Spleen (tissue), 11 donors: Measurements from ENCODE around the gene ETS2. TPM values are rescaled to one million over a fixed set of nuclear protein-coding genes. Genes with fewer than 3 reads are reported as not detected.

Experiments used
- DNase-seq: peaks from one replicate; pipeline ENCODE4 v3.0.0-alpha.2; 2020
- H3K27ac ChIP-seq, 8 donors: fragments of 200-600 bp; sonication (generic) in 7 of 8; 1 replicate in 4 of 8; 2 replicates in 4 of 8; pipeline versions ENCODE4 v1.5.0 to v1.8.0; 2016 to 2021; ENCODE audit warnings: inconsistent platforms in 4 of 8, mild to moderate bottlenecking in 4 of 8, moderate library complexity in 1 of 8
- H3K27me3 ChIP-seq, 7 donors: fragments of 200-600 bp; sonication (generic) in 6 of 7; replicated peaks in 1 of 7; 1 replicate in 4 of 7; 2 replicates in 3 of 7; pipeline versions ENCODE4 v1.5.0 to v1.8.0; 2016 to 2021; ENCODE audit warnings: inconsistent platforms in 3 of 7, mild to moderate bottlenecking in 1 of 7
- H3K36me3 ChIP-seq, 6 donors: fragments of 200-600 bp; sonication (generic) in 5 of 6; 1 replicate in 4 of 6; 2 replicates in 2 of 6; pipeline versions ENCODE4 v1.5.0 to v1.8.0; 2016 to 2021; ENCODE audit warnings: inconsistent platforms in 2 of 6
- H3K4me1 ChIP-seq, 6 donors: fragments of 200-600 bp; sonication (generic) in 5 of 6; 1 replicate in 3 of 6; 2 replicates in 3 of 6; pipeline versions ENCODE4 v1.5.0 to v1.8.0; 2016 to 2021; ENCODE audit warnings: inconsistent platforms in 3 of 6
- H3K4me3 ChIP-seq, 8 donors: fragments of 200-600 bp; sonication (generic) in 7 of 8; 1 replicate in 4 of 8; 2 replicates in 4 of 8; pipeline versions ENCODE4 v1.5.0 to v1.8.0; 2016 to 2021; ENCODE audit warnings: inconsistent platforms in 4 of 8, mild to moderate bottlenecking in 4 of 8, moderate library complexity in 2 of 8
- H3K9me3 ChIP-seq, 8 donors: fragments of 200-600 bp; sonication (generic) in 7 of 8; 1 replicate in 4 of 8; 2 replicates in 4 of 8; pipeline versions ENCODE4 v1.5.0 to v1.8.0; 2016 to 2021; ENCODE audit warnings: inconsistent platforms in 4 of 8
- CTCF ChIP-seq, 11 experiments: fragments of 200-600 bp in 7 of 11; fragments of 450-650 bp in 4 of 11; sonication (generic) in 4 of 11; IDR thresholded peaks in 8 of 11; conservative IDR thresholded peaks in 3 of 11; 1 replicate in 7 of 11; 2 replicates in 4 of 11; pipeline versions ENCODE4 v1.4.0 to v1.8.0; 2016 to 2021; ENCODE audit warnings: antibody characterized with exemption in 11 of 11, inconsistent platforms in 4 of 11, mild to moderate bottlenecking in 1 of 11
- POLR2A ChIP-seq, 3 donors: fragments of 450-650 bp; IDR thresholded peaks; one replicate each; pipeline ENCODE4 v1.5.1; 2017; ENCODE audit warnings: antibody characterized with exemption in 3 of 3, mild to moderate bottlenecking in 1 of 3
- POLR2AphosphoS5 ChIP-seq, 3 donors: sonication (generic); formaldehyde crosslinking; IDR thresholded peaks; one replicate each; pipeline ENCODE4 v1.5.1; 2017; ENCODE audit warnings: antibody characterized with exemption in 3 of 3
- WGBS, 5 donors: extraction: QIAGEN DNeasy Blood & Tissue Kit in 3 of 5; methylation state at CpG; one replicate each; pipeline versions ENCODE4 v1.1.5 to v1.1.7; 2013 to 2018; 5-methylcytosine and 5-hydroxymethylcytosine counted together
- intact Hi-C: fragments of 100-400 bp; cut with DNase I; formaldehyde crosslinking; loops from one replicate; pipeline ENCODE4 v1.15.0; 2023; ENCODE audit warnings: low total_unique reads
- polyA plus RNA-seq, 3 donors: library from polyadenylated mRNA; stranded (reverse); fragments of 200-250 nt; gene quantifications; one replicate each; pipeline ENCODE4 v1.2.1, GENCODE V29; 2013
- total RNA-seq, 7 donors: library from RNA; depleted of rRNA in 3 of 7; stranded (reverse); fragments of >200 nt in 3 of 7; fragmentation: NEBNext Ultra II Directional in 4 of 7; extraction: Animal tissue kit (Norgen Biotek cat#: 25700) in 4 of 7; gene quantifications; one replicate each; pipeline versions ENCODE4 v1.1.0 to v1.2.1, GENCODE V29; 2016 to 2021
- donor health status: healthy with polysubstance abuse.
- donor health status: DM: no; HTN: no; CAD: no; lungs with moderate emphysema.
- donor health status: DM: no; HTN: no; CAD: no.
- donor health status: Bipolar disorder and iron deficiency.
- donor health status: healthy.
- donor health status: DM: no; HTN: no; CAD: no.
- donor health status: DM: yes; HTN: yes; CAD: no.

The ETS2 gene
- total and polyA plus RNA-seq, 10 donors = 44.4 to 590 (median 349) TPM

- 79 to 88% (median 85%) methylated on average over 16 of the region's 16 CpGs for WGBS, 5 donors
- Histone ChIP-seq H3K27me3 (no peaks in the 10 kb centered on the region), H3K36me3 (peaks cover 11 to 99% (median 77%) of the 10 kb centered on the region in 6 donors), H3K27ac (peak overlapping the region in 7 of 8 donors; percentile 38 to 99 (median 98)), H3K4me1 (peaks cover 5 to 81% (median 34%) of the 10 kb centered on the region in 6 donors), H3K9me3 (peaks cover 0 to 3% (median 0%) of the 10 kb centered on the region in 8 donors), H3K4me3 (peak overlapping the region in 2 of 8 donors; percentile 88 to 90)
- intact Hi-C loops = no loop called here
- no peak for DNase-seq
- peak in 1 of 3 donors; percentile 62 for TF ChIP-seq POLR2AphosphoS5 (IDR thresholded peaks at IDR 0.05)
- TF ChIP-seq CTCF (IDR thresholded peaks at IDR 0.05 in 8 of 11, conservative IDR thresholded peaks at IDR 0.05 in 3 of 11) = no peak
- no peak for TF ChIP-seq POLR2A (IDR thresholded peaks at IDR 0.05)
Measured at GRCh38 chr21:38814126-38815059, 8.7 kb downstream of the ETS2 start.

GRCh38 chr21:38815060-38815405 lies 9.3 kb downstream of the ETS2 start:
- intact Hi-C loops = no loop called here
- peaks cover 0 to 3% (median 0%) of the 10 kb centered on the region in 8 donors for H3K9me3 ChIP-seq
- TF ChIP-seq POLR2AphosphoS5 (IDR thresholded peaks at IDR 0.05) (no peak), CTCF (IDR thresholded peaks at IDR 0.05 in 8 of 11, conservative IDR thresholded peaks at IDR 0.05 in 3 of 11) (no peak), POLR2A (IDR thresholded peaks at IDR 0.05) (no peak)
- H3K27ac ChIP-seq = peak overlapping the region in 7 of 8 donors; percentile 15 to 99 (median 98)
- H3K36me3 ChIP-seq = peaks cover 11 to 99% (median 81%) of the 10 kb centered on the region in 6 donors
- H3K27me3 ChIP-seq = no peaks in the 10 kb centered on the region
- peaks cover 5 to 79% (median 35%) of the 10 kb centered on the region in 6 donors for H3K4me1 ChIP-seq
- no peak for DNase-seq
- WGBS, 5 donors = 80 to 92% (median 81%) methylated on average over 2 of the region's 2 CpGs
- H3K4me3 ChIP-seq = peak overlapping the region in 1 of 8 donors; percentile 90

GRCh38 chr21:38816400-38816977 lies 10.8 kb downstream of the ETS2 start:
- Histone ChIP-seq H3K4me1 (peaks cover 5 to 79% (median 35%) of the 10 kb centered on the region in 6 donors), H3K27me3 (no peaks in the 10 kb centered on the region), H3K27ac (peak overlapping the region in 5 of 8 donors; percentile 20 to 68 (median 38)), H3K9me3 (peaks cover 0 to 3% (median 0%) of the 10 kb centered on the region in 8 donors), H3K4me3 (peak overlapping the region in 1 of 8 donors; percentile 0), H3K36me3 (peaks cover 15 to 99% (median 91%) of the 10 kb centered on the region in 6 donors)
- peak in 2 of 3 donors; percentile 37 to 69 for TF ChIP-seq POLR2AphosphoS5 (IDR thresholded peaks at IDR 0.05)
- TF ChIP-seq CTCF (IDR thresholded peaks at IDR 0.05 in 8 of 11, conservative IDR thresholded peaks at IDR 0.05 in 3 of 11) = no peak
- 81 to 91% (median 84%) methylated on average over 10 of the region's 10 CpGs for WGBS, 5 donors
- no peak for DNase-seq
- intact Hi-C loops = no loop called here
